Activated T-cell treated with anti-CD3 and anti-CD28 coated beads, Interleukin-2, amount 50 U/mL, for 72 hours (primary cell): ENCODE results near the gene XPO6. TPM values are rescaled to one million over a fixed set of nuclear protein-coding genes. Genes with fewer than 3 reads are reported as not detected.
"Not testable (repeated sequence)": the region's sequence is repeated elsewhere in the genome, so short reads cannot be mapped to it uniquely, and the experiment has no call there.

Experiments used
- ATAC-seq, 2 donors: fragments of 150-1000 bp; cut with Tn5 transposase; replicated peaks in 1 of 2; 2 replicates each; pipeline ENCODE4 v1.10.0; 2021; ENCODE audit warnings: moderate library complexity in 2 of 2, mild to moderate bottlenecking in 1 of 2
- DNase-seq, 2 donors: peaks; one replicate each; pipeline ENCODE4 v3.0.0; 2021 to 2022; ENCODE audit warnings: mixed read lengths in 1 of 2
- H3K27ac Mint-ChIP-seq: one replicate; pipeline ENCODE4 v1.8.0; 2022; ENCODE audit warnings: mild to moderate bottlenecking, moderate library complexity, mixed read lengths
- H3K27me3 Mint-ChIP-seq: one replicate; pipeline ENCODE4 v1.8.0; 2022; ENCODE audit warnings: low read depth, mixed read lengths
- H3K36me3 Mint-ChIP-seq, 2 donors: one replicate each; pipeline ENCODE4 v1.8.0; 2022; ENCODE audit warnings: mixed read lengths in 2 of 2, mild to moderate bottlenecking in 1 of 2; ENCODE audit not compliant: insufficient read depth in 2 of 2
- H3K4me1 Mint-ChIP-seq: one replicate; pipeline ENCODE4 v1.8.0; 2022; ENCODE audit warnings: low read depth, mixed read lengths
- H3K4me3 Mint-ChIP-seq, 2 donors: one replicate each; pipeline ENCODE4 v1.8.0; 2022; ENCODE audit warnings: mild to moderate bottlenecking in 2 of 2, mixed read lengths in 2 of 2, moderate library complexity in 2 of 2
- H3K9me3 Mint-ChIP-seq, 2 donors: one replicate each; pipeline ENCODE4 v1.8.0; 2022; ENCODE audit warnings: mixed read lengths in 2 of 2
- total RNA-seq, 2 donors: library from RNA; stranded (reverse); gene quantifications; one replicate each; pipeline ENCODE4 v1.2.3, GENCODE V29; 2022

Gene XPO6
- total RNA-seq, 2 donors from 2014 or later: 276 to 279 TPM

DNA sequence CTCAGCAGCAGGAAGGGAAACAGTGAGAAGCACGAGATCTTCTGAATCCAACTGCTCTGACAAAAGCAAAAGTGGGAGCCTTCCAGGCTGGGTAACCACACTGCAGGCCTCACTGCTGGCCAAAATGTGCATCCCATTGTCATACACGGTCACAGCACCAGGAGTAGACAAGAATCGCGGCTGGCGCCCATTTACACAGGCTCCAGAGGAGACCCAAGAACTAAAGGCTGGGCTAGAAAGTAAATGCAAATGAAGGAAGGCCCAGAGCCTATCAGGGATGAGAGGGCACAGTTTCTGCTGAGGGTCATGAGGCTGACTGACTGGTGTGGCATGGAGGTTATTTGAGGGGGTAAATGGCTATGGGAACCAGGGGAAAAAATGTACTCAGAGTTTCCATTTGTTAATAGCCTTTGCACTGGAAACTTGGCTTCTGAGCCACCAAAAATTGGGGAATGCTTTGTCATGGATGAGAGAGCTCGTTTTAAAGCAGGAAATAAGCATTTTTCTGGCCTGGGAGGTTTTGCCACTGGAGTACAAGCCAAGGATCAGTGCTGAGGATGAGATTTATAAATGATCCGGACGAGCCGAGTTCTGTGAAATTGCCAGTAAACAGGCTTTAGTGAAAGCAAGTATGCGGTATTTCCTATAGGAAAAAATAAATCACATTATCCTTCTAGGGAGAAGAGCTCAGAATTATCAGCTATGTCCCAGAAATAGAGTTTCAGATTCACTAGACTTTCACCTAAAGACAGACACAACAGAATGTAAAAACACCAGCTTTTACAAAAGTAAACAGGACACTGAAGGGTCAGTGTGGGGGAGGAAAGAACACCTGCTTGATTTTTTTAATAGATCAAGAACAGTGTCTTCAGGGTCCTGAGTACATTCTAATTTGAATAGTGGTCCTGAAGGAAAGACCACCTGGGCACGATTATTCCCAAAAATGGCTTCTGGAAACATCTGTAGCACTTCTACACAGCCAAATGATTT lies 81.4 kb downstream of the XPO6 start:
- Mint-ChIP-seq H3K27me3 (no peaks in the 10 kb centered on the region), H3K9me3 (no peaks in the 10 kb centered on the region), H3K4me1 (peaks cover 9% of the 10 kb centered on the region), H3K27ac (peak overlapping the region; percentile 52), H3K36me3 (peaks cover 14 to 41% of the 10 kb centered on the region in 2 donors), H3K4me3 (no peak overlapping the region)
- DNase-seq (no peak), ATAC-seq (no peak)

DNA sequence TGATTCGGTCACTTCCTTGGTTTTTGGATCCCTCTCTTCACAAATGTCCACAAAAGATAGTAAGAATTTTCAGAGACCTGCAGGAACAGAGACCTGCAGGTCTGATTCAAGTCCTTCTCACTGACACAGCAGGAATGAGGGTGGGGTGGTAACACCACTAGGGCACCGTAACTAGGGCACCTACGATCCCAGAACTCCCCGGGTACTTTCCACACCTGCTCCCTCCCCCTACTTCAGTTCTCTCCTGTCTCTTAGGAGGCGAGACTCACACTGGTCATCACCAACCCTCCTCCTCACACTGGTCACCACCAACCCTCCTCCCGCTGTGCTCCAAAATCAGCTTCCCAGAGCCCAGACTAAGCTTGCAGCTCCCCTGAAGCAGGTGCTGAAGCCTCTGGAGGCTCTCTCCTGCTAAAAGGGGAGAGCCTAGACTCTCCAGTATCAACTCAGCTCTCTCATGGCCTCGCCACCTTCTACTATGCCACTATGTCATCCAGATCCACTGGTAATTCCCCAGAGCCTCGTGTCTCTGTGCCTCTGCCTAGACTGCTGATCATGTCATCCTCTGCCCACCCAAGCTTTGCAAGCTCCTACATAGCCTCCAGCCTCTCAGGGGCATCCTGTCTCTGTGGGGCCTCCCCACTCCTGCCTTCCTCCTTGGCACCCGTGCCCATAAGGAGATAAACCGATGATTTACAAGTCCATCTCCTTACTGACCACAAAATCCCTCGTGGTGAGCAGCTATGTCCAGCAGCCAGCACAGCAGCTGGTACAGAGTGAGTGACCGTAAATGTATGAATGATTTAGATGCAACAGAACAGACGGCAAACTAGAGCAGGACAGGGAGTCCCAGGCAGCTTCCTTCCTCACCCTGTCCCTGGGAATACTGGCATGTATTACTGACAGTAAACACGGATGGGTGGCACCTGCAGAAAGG lies 84.8 kb downstream of the XPO6 start:
- Mint-ChIP-seq H3K36me3 (peaks cover 12 to 40% of the 10 kb centered on the region in 2 donors), H3K4me3 (no peak overlapping the region), H3K9me3 (no peaks in the 10 kb centered on the region), H3K27me3 (no peaks in the 10 kb centered on the region), H3K27ac (peak overlapping the region; percentile 94), H3K4me1 (peaks cover 9% of the 10 kb centered on the region)
- ATAC-seq (peak in 1 of 2 donors; percentile 26), DNase-seq (no peak)

DNA sequence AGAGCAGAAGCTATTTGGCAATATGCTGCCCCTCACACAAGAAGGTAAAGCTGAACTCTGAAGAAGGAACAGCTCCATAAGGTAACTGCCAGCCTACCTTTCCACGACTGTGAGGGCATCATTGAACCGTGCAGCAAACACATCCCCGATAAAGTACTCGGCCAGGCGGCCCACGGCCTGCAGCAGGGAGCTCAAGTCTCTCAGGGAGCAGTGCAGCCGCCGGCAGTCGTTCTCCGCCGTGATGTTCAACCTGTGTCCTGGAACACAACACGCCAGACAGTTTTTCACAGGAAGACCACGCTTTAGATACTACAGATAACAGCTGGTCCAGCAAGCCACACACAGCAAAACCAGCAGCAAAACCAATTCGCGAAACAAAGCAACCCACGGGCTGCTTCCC lies 86.2 kb downstream of the XPO6 start:
- Mint-ChIP-seq H3K4me1 (peaks cover 9% of the 10 kb centered on the region), H3K27me3 (no peaks in the 10 kb centered on the region), H3K27ac (no peak overlapping the region), H3K9me3 (no peaks in the 10 kb centered on the region), H3K4me3 (no peak overlapping the region), H3K36me3 (peaks cover 16 to 44% of the 10 kb centered on the region in 2 donors)
- ATAC-seq (no peak), DNase-seq (no peak)

DNA sequence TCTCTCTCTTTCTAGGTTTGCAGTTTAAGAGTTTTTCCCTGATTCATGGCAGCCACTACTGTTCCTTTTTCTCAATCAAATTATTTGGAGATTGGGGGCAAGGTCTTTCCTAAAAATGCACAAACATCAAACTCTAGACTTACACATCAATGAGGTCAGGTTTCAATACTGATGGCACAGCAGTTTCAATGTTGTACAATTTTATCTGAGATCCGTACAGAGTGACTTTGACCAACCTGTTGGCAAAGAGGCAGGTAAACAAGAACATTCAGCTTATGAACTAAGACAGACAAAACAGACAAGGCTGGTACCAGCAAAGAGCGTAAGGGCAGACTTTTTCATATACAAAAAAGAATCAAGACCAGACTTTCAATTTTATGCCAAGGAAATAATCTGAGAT lies 90.2 kb downstream of the XPO6 start:
- Mint-ChIP-seq H3K4me1 (peaks cover 1% of the 10 kb centered on the region), H3K9me3 (no peaks in the 10 kb centered on the region), H3K4me3 (no peak overlapping the region), H3K36me3 (peaks cover 6 to 32% of the 10 kb centered on the region in 2 donors), H3K27ac (peak overlapping the region; percentile 39), H3K27me3 (no peaks in the 10 kb centered on the region)
- no peak for DNase-seq
- ATAC-seq: no peak

DNA sequence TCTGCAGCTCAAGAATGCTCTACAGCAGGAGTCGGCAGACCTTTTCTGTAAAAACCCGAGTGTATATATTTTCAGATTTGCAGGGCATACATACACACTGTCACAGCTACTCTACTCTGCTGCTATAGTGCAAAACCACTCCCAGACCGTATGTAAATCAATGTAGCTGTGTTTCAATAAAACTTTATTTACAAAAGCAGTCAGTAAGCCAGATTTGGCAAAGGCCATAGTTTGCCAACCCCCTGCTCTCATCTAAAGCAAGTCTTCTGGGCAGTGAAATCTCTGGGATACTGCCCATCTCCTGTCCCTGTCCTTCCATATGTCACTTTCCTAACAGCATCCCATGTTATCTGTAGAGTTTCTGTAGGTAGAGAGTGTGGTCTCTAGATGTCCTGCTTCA lies 91.0 kb downstream of the XPO6 start:
- Mint-ChIP-seq H3K36me3 (peaks cover 8 to 33% of the 10 kb centered on the region in 2 donors), H3K4me3 (no peak overlapping the region), H3K4me1 (no peaks in the 10 kb centered on the region), H3K9me3 (no peaks in the 10 kb centered on the region), H3K27me3 (no peaks in the 10 kb centered on the region), H3K27ac (no peak overlapping the region)
- DNase-seq (no peak), ATAC-seq (no peak)

DNA sequence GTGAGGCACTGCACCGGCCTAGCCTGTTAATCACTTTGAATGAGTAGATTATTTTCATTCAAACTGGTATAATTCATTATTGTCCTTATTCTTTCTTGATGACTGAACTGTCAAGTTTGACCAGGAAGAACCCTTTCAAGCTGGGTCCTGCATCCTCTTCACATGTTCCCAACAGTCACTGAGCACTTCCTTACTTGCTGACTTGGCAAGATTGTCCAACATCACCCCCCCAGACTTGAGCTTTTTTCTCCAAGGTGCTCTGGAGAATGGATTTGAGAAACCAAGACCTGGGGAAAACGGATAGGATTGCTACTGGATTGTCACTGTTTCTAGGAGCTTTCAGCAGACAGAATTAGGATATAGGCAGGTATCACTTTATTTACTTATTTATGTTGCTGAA lies 93.1 kb downstream of the XPO6 start:
- no peaks in the 10 kb centered on the region for H3K4me1 Mint-ChIP-seq
- no peaks in the 10 kb centered on the region for H3K9me3 Mint-ChIP-seq
- DNase-seq (no peak), ATAC-seq (no peak)
- H3K4me3 Mint-ChIP-seq: no peak overlapping the region
- no peaks in the 10 kb centered on the region for H3K27me3 Mint-ChIP-seq
- H3K36me3 Mint-ChIP-seq: peaks cover 13 to 36% of the 10 kb centered on the region in 2 donors
- peak overlapping the region; percentile 20 for H3K27ac Mint-ChIP-seq

DNA sequence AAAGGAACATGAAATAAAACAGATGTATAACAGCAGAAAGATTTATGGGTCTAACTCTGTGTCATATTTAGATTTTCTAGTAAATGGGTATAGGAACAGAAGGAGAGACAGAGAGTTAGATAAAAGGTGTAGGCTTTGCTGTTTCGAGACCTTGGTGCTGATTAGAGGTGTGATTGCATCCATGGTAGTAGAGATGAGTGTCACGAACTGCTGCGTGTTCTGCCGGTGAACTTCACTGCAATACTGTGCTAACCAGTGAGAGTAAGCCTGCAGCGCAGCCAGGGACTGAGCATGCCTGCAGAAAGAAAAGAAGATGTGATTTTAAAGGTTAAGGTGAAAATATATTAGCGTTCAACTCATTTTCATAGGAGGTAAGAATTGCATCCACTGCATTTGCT lies 94.6 kb downstream of the XPO6 start:
- ATAC-seq (no peak), DNase-seq (no peak)
- H3K4me3 Mint-ChIP-seq: no peak overlapping the region
- H3K27me3 Mint-ChIP-seq: no peaks in the 10 kb centered on the region
- peaks cover 17 to 38% of the 10 kb centered on the region in 2 donors for H3K36me3 Mint-ChIP-seq
- H3K4me1 Mint-ChIP-seq: peaks cover 10% of the 10 kb centered on the region
- H3K27ac Mint-ChIP-seq: no peak overlapping the region
- no peaks in the 10 kb centered on the region for H3K9me3 Mint-ChIP-seq

DNA sequence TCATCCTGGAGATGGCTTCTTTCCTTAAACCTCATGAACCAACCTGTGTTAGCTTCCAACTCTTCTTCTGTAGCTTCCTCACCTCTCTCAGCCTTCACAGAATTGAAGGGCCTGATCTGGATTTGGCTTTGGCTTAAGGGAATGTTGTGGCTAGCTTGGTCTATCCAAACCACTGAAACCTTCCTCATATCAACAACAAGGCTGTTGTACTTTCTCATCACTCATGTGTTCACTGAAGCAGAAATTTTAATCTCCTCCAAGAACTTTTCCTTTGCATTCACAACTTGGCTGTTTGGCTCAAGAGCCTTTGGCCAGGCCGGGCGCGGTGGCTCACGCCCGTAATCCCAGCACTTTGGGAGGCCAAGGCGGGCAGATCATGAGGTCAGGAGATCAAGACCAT lies 95.9 kb downstream of the XPO6 start:
- not testable (repeated sequence) for H3K9me3 Mint-ChIP-seq, ATAC-seq, H3K27me3 Mint-ChIP-seq, DNase-seq, H3K4me3 Mint-ChIP-seq
- Mint-ChIP-seq H3K36me3 (peaks cover 13 to 26% of the 10 kb centered on the region in 2 donors), H3K4me1 (peaks cover 10% of the 10 kb centered on the region), H3K27ac (peak overlapping the region; percentile 38)

DNA sequence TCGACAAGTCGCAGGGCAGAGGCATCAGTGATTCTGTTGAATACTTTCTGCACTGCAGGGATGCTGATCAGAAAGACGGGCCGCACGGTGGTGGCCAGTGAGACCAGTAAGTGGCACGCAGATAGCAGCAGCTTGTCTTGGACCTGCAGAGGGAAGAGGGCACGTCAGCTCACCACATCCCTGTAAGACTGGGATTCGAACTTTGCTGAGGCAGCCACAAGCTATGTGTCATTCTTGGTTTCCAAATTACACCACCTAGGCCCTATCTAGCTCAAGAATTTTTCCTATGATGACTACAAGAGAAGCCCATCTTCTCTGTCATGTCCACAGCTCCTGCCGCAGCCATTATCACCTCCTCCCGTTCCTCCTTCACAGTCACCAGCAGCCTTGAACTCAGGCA lies 98.9 kb downstream of the XPO6 start:
- Mint-ChIP-seq H3K9me3 (no peaks in the 10 kb centered on the region), H3K27ac (peak overlapping the region; percentile 79), H3K4me3 (peak overlapping the region in 1 of 2 donors; percentile 63), H3K4me1 (peaks cover 15% of the 10 kb centered on the region), H3K27me3 (no peaks in the 10 kb centered on the region), H3K36me3 (peaks cover 21 to 33% of the 10 kb centered on the region in 2 donors)
- ATAC-seq (peak; percentile 93 to 97), DNase-seq (peak; percentile 48 to 59)

DNA sequence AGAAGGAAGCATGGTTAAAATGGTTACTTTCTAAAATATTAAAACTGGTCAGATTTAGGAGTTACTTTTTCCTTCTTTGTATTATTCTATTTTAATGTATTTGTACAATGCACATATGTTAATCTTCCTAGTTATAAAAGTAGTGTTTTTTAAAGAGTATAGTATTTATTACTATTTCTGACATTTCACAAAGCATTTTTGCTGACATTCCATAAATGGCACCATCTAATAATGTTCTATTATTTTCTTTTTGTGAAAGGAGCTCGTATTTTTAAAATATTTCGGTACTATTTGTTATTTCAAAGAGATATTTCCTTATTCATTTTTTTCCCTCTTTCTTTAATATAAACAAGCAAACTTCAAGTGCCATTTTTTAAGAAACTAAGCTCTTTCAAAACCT lies 100.8 kb downstream of the XPO6 start:
- Mint-ChIP-seq H3K27ac (peak overlapping the region; percentile 95), H3K27me3 (no peaks in the 10 kb centered on the region), H3K4me1 (peaks cover 15% of the 10 kb centered on the region), H3K36me3 (peaks cover 24 to 28% of the 10 kb centered on the region in 2 donors), H3K9me3 (no peaks in the 10 kb centered on the region), H3K4me3 (no peak overlapping the region)
- DNase-seq (no peak), ATAC-seq (no peak)

DNA sequence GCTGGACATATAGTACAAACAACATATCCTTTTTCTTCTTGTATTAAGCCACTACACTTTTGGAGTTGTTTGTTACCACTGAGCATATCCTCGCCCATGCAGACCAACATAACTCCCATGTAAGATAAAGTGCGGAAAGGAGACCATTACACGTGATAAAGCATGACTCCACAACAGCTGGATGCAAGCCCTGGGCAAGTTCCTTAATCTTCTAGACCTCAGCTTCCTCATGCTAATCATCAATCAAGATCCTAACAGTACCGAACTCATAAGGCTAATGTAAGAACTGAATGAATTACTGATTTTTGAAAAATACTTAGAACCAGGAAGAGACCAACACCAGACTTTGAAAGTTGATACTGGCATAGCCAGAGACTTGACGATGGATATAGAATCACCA lies 101.3 kb downstream of the XPO6 start:
- H3K4me3 Mint-ChIP-seq: no peak overlapping the region
- peaks cover 24 to 31% of the 10 kb centered on the region in 2 donors for H3K36me3 Mint-ChIP-seq
- H3K4me1 Mint-ChIP-seq: peaks cover 15% of the 10 kb centered on the region
- no peak for ATAC-seq
- DNase-seq: no peak
- peak overlapping the region; percentile 95 for H3K27ac Mint-ChIP-seq
- H3K9me3 Mint-ChIP-seq: no peaks in the 10 kb centered on the region
- no peaks in the 10 kb centered on the region for H3K27me3 Mint-ChIP-seq

DNA sequence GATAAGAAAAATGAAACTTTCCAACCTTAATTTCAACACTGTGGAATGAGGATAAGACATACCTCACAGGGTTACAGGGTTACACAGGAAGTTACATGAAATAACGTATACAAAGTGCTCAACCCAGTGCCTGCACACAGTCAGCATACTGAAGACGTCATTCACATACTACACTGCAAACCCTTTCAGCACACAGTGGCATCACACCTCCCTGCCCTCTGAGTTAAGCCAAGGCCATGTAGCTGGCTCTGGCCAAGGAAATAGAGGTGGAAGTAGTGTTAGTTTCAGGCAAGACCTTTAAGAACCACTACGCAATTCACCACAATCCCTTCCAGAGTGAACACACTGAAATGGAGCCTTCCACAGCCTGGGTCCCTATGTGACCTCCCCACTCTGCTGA lies 101.7 kb downstream of the XPO6 start:
- ATAC-seq: no peak
- peaks cover 24 to 33% of the 10 kb centered on the region in 2 donors for H3K36me3 Mint-ChIP-seq
- no peaks in the 10 kb centered on the region for H3K27me3 Mint-ChIP-seq
- no peak for DNase-seq
- no peaks in the 10 kb centered on the region for H3K9me3 Mint-ChIP-seq
- peak overlapping the region; percentile 61 for H3K27ac Mint-ChIP-seq
- no peak overlapping the region for H3K4me3 Mint-ChIP-seq
- peaks cover 15% of the 10 kb centered on the region for H3K4me1 Mint-ChIP-seq
